HAP-1 (cell line): ENCODE results near the gene PLPPR4.

Experiments used
- DNase-seq, 2 experiments: peaks; one replicate each; pipeline ENCODE4 v3.0.0-alpha.2; 2016 to 2020; ENCODE audit warnings: low spot score in 2 of 2
- H3K27me3 ChIP-seq: fragments of 250-450 bp; sonication (Bioruptor Pico); 2 replicates; pipeline ENCODE4 v1.5.1; 2020; ENCODE audit warnings: low read depth, mild to moderate bottlenecking, moderate library complexity
- H3K36me3 ChIP-seq: fragments of 250-450 bp; sonication (Bioruptor Pico); replicated peaks from 2 replicates; pipeline ENCODE4 v1.5.1; 2020; ENCODE audit warnings: mild to moderate bottlenecking
- H3K4me1 ChIP-seq: fragments of 250-450 bp; sonication (Bioruptor Pico); 2 replicates; pipeline ENCODE4 v1.5.1; 2020; ENCODE audit warnings: mild to moderate bottlenecking
- H3K4me3 ChIP-seq: fragments of 250-450 bp; sonication (Bioruptor Pico); 2 replicates; pipeline ENCODE4 v1.5.1; 2020; ENCODE audit warnings: mild to moderate bottlenecking, moderate library complexity
- H3K9me3 ChIP-seq: fragments of 250-450 bp; sonication (Bioruptor Pico); 2 replicates; pipeline ENCODE4 v1.5.1; 2020; ENCODE audit warnings: mild to moderate bottlenecking, moderate library complexity
- in situ Hi-C: fragments of 300-500 bp; cut with MboI; formaldehyde crosslinking; loops from 3 replicates; pipeline ENCODE4 v1.14.3; 2020; ENCODE audit warnings: low sequenced_read_pairs, inconsistent platforms, mixed read lengths

PLPPR4 gene

DNA sequence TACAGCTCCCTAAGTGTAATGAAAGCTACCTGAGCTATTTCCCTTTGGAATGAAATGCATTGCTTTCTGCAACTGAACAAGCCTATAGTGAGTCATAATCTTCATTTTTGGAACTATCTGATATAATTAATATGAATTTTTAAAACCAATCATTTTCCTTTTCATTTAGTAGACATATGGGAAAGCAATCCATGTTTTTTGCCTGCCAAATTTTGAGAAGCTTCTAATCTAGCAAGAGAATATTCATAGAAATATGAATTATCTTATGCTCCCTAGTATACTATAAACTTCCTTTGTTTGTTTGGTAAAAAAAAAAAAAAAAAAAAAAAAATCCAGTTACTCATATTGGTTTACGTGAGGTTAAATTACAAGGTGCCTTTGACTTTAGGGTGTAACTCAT, 68.3 kb downstream of the PLPPR4 start:
- no peaks in the 10 kb centered on the region for H3K36me3 ChIP-seq

DNA sequence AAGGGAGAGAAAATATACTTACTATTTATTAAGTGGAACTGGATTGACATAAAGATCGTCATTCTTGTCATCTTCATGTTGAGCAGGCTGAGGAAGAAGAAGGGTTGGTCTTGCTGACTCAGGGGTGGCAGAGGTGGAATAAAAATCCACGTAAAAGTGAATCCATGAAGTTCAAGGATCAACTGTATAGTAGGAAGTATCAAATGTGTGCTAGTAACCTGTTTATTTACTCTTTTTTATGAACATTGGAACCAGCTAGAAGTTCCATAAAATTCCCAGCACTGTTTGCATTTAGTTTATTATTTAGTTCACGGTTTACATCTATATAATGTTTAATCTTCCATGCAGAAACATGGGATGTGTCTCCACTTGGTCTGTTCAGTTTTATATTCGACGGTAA, 70.7 kb downstream of the PLPPR4 start:
- H3K27me3 ChIP-seq: no peaks in the 10 kb centered on the region
- H3K36me3 ChIP-seq: no peaks in the 10 kb centered on the region
- in situ Hi-C loops: no loop called here
- no peak for DNase-seq
- no peaks in the 10 kb centered on the region for H3K9me3 ChIP-seq
- no peak overlapping the region for H3K4me3 ChIP-seq
- no peaks in the 10 kb centered on the region for H3K4me1 ChIP-seq

More for the DNA sequence above, 68.3 kb downstream of the PLPPR4 start:
- H3K4me3 ChIP-seq: no peak overlapping the region
- no peaks in the 10 kb centered on the region for H3K27me3 ChIP-seq
- in situ Hi-C loops: no loop called here
- no peaks in the 10 kb centered on the region for H3K4me1 ChIP-seq
- no peaks in the 10 kb centered on the region for H3K9me3 ChIP-seq
- no peak for DNase-seq

DNA sequence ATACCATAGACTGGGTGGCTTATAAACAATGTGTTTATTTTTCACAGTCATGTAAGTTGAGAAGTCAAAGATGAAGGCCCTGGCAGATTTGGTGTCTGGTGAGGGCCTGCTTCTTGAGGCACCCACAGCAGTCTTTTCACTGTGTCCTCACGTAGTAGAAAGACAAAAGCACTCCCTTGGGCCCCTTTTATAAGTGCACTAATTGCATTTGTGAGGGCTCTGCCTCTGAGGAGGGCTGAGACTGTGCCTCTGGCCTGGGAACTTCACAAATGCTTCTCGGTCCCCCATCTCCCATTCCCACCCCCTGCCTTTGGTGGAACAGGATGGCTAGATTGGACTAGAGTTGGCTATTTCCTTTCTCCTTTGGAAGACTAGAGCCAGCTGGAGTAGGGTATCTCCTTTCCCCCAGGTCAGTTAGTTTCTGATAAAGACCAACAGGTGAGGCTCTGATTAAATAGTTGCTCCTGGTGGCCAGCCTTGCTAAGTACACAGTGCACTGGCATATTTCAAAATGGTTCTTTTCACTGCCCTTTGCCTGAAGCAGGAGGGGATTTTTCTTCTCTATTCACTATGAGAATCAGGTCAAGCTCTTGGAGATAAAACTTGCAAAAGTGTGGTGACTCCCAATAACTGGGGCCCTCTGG, 82.9 kb downstream of the PLPPR4 start:
- no peak for DNase-seq
- in situ Hi-C loops: no loop called here
- no peaks in the 10 kb centered on the region for H3K4me1 ChIP-seq

DNA sequence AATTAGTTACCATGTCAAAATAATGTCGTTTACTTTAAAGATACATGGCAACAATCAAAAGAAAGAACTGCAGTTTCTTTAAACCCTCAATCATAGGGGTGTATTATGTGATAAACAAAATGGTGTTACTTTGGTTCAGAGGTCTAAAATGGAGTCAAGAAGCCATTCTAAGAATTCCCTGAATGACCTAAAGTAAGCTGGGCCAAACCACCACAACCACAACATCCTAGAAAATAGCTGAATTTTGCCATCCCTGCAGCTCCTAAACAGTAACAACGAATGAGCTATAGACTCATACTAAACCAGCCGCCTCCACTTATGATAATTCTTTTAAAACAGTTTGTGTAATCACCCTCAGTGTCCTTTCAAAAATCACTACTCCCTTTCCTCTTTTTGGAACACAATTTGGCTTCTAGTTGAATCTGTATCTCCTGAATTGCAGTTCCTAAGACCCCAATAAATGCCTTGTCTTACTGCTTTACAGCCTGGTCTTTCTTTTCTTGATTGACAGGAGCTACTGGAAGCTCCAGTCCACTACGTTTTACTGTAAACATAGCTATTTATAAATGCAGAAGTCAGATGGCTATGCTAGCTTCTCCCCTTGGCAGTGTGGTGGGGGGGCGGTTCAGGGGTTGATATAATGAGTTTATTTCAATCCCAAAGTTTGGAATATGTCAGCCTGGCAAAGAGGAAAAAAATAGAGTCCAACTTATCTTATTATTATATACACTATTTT, 84.3 kb downstream of the PLPPR4 start:
- Histone ChIP-seq H3K27me3 (no peaks in the 10 kb centered on the region), H3K9me3 (no peaks in the 10 kb centered on the region), H3K4me1 (no peaks in the 10 kb centered on the region), H3K36me3 (no peaks in the 10 kb centered on the region), H3K4me3 (no peak overlapping the region)
- in situ Hi-C loops: no loop called here
- DNase-seq: no peak

More for the DNA sequence above, 82.9 kb downstream of the PLPPR4 start:
- H3K36me3 ChIP-seq: no peaks in the 10 kb centered on the region
- H3K4me3 ChIP-seq: no peak overlapping the region
- H3K27me3 ChIP-seq: no peaks in the 10 kb centered on the region
- no peaks in the 10 kb centered on the region for H3K9me3 ChIP-seq

DNA sequence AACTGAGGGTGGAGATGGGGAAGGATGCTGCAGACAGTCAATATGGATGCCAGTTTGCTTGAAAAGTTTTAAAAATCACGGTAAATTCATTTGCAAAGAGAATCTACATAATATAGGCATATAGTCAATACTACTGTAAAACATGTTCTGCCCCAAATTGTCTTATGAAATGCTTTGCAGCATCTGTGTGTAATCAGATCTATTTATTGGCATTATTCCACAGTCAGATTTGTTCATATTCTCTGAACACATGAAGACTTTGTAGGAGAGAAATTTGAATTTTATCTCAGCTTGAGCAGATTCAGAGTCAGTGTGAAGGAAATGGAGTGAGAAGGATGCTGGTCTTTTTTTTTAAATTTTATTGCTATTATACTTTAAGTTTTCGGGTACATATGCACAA, 88.5 kb downstream of the PLPPR4 start:
- Histone ChIP-seq H3K4me3 (no peak overlapping the region), H3K27me3 (no peaks in the 10 kb centered on the region), H3K4me1 (no peaks in the 10 kb centered on the region), H3K9me3 (no peaks in the 10 kb centered on the region), H3K36me3 (no peaks in the 10 kb centered on the region)
- DNase-seq: no peak
- in situ Hi-C loops: no loop called here

DNA sequence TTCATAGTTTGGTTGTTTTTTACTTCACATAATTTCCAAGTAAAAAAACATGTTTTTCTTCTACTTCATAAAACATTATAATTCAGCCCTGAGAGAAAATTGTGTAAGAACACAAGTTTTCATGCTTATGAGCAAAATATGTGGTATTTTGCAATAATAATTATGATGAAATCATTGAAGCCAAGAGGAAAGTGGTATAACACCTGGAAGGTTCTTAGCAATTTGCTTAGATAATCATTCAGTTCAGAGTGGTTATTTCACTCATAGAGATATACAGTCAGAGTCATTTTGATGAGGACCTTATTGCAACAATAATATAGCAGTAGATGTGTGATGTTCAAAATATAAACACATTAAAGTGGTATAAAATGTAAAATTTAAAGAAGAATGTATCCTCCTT, 94.5 kb downstream of the PLPPR4 start:
- in situ Hi-C loops: no loop called here
- no peaks in the 10 kb centered on the region for H3K4me1 ChIP-seq

More for the DNA sequence above, 94.5 kb downstream of the PLPPR4 start:
- no peaks in the 10 kb centered on the region for H3K9me3 ChIP-seq
- DNase-seq: no peak
- H3K27me3 ChIP-seq: no peaks in the 10 kb centered on the region
- H3K36me3 ChIP-seq: no peaks in the 10 kb centered on the region
- no peak overlapping the region for H3K4me3 ChIP-seq
